Cerebellar nuclear complex (tissue), 1 donor: ENCODE data around the gene KMT2C.

ENCODE experiments used
- DNase-seq, 2 experiments: peaks; one replicate each; lab custom pipeline; 2025; lab: John Stamatoyannopoulos, UW

Gene KMT2C

DNA sequence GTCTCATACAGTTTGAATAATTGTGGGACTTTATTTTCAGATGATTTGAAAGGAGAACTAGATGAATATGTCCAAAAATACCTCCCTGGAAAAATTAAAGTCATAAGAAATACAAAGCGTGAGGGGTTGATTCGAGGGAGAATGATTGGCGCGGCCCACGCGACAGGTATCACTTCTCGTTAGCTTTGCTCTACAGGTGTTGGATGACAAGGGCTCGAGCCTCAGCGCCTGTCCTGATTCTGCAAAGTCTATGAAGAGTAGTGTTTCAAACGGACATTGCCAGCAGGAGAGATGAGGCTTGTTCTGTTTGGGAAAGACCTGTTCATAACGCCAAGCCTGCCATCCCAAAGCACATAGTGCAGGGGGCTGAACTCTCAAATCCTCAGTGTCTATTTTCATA lies 330.6 kb downstream of the KMT2C start:
- no peak for DNase-seq

- no peak for DNase-seq
These were observed 332.1 kb downstream of the KMT2C start for GRCh38 chr7:152103691-152104090.

DNA sequence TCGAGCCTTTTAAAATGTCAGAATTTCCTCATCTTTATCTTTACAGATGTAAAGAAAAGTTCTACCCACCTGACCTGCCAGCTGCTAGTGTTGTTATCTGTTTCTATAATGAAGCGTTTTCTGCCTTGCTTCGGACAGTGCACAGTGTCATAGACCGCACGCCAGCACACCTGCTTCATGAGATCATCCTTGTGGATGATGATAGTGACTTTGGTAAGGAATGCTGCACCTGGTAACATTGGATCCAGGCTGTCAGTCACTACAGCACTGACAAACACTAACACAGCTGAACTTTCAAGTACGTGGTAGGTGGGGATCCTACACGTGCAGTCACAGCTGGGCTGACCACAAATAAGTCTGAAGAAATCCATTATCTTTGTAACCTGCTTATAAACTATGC lies 332.7 kb downstream of the KMT2C start:
- no peak for DNase-seq

GRCh38 chr7:152097330-152097729 lies 338.5 kb downstream of the KMT2C start:
- DNase-seq: no peak

- DNase-seq: no peak
These were observed 340.0 kb downstream of the KMT2C start for GRCh38 chr7:152095771-152096170.

DNA sequence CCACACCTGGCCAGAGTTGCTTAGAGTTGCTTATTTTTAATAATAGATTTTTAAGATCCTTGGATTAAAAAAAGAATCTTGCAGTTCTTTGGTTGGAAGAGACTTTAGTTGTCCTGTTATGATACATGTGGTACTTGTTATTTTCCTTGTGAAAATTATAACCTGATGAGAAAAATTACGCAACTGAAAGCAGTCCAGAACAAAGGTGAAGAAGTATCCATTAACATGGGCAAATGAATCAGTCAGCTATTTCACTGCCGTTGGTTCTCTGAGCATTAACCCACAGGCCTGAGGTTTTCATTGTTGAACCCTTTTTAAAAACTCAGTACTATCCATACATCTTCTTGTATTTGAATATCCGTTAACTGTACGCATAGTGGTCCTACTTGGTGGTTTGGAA lies 342.1 kb downstream of the KMT2C start:
- no peak for DNase-seq

- no peak for DNase-seq
These were observed 345.1 kb downstream of the KMT2C start for GRCh38 chr7:152090747-152091146.

DNA sequence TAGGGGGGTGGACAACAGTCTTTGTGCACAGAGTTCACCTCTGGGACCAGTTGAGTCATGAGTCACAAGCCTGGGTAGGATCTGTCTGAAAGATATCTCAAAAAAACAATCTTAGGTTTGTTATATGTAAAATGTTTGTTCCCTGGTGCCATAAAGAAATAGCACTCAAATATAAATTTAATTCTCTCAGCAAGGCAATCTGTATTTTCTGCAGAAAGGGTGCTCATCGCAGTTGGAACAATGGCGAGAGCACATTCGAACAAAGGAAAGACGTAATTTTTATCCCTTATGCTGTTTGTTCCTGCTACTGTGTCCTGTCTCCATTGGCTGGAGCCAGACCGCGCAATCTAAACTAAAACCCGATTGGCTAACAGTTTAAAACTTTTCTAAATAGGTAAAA lies 346.6 kb downstream of the KMT2C start:
- DNase-seq: no peak

GRCh38 chr7:152086513-152086912 lies 349.3 kb downstream of the KMT2C start:
- DNase-seq: no peak

DNA sequence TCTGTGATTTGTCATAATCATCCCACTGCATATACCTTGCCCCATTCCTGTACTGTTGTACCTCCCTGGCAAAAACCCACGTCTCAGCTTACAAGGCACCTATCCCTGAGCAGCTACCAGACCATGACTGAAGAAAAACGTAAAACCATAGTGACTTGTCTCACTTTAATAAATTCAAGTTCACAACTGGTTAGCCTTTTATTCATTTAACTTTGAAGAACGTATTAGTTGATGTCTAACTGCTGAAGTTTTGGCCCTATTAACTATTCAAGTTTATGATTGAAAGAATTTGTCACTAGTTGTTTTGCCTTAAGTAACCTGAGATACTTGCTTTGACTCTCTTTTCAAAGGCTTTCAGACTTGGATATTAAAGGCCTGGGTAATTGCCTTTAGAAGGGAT lies 350.7 kb downstream of the KMT2C start:
- DNase-seq: no peak
